Neural crest cell (in vitro differentiated cells): ENCODE data around the gene B4GALT7. TPM values are rescaled to one million over a fixed set of nuclear protein-coding genes. Genes with fewer than 3 reads are reported as not detected.

ENCODE experiments used
- DNase-seq: peaks from one replicate; pipeline ENCODE4 v3.0.0; 2021; ENCODE audit warnings: low read depth, mixed read lengths, low spot score
- H3K27ac Mint-ChIP-seq: one replicate; pipeline ENCODE4 v1.8.0; 2021; ENCODE audit warnings: mild to moderate bottlenecking, mixed read lengths; ENCODE audit not compliant: unreplicated experiment
- H3K27me3 Mint-ChIP-seq: 2 replicates; pipeline ENCODE4 v1.8.0; 2021; ENCODE audit warnings: low read depth, mild to moderate bottlenecking, mixed read lengths
- H3K36me3 Mint-ChIP-seq: 2 replicates; pipeline ENCODE4 v1.8.0; 2021; ENCODE audit warnings: low read depth, mild to moderate bottlenecking, mixed read lengths
- H3K4me1 Mint-ChIP-seq: 2 replicates; pipeline ENCODE4 v1.8.0; 2021; ENCODE audit warnings: mixed read lengths
- H3K4me3 Mint-ChIP-seq: one replicate; pipeline ENCODE4 v1.8.0; 2021; ENCODE audit warnings: mild to moderate bottlenecking, mixed read lengths
- H3K9me3 Mint-ChIP-seq: 2 replicates; pipeline ENCODE4 v1.8.0; 2021; ENCODE audit warnings: mixed read lengths
- total RNA-seq: library from RNA; stranded (reverse); gene quantifications from 2 replicates; pipeline ENCODE4 v1.2.1, GENCODE V29; 2021
- TF ChIP-seq, protein P1 (sequence below): fragments of 200-600 bp; sonication (generic); conservative IDR thresholded peaks from 2 replicates; pipeline ENCODE4 v1.5.0; 2021; ENCODE audit warnings: antibody characterized with exemption, mild to moderate bottlenecking

The B4GALT7 gene
- total RNA-seq, 1 donor from 2014 or later = 30.1 TPM

- H3K4me3 Mint-ChIP-seq = peak overlapping the region; percentile 52
- no peak for DNase-seq
- TF ChIP-seq, protein P1, sequence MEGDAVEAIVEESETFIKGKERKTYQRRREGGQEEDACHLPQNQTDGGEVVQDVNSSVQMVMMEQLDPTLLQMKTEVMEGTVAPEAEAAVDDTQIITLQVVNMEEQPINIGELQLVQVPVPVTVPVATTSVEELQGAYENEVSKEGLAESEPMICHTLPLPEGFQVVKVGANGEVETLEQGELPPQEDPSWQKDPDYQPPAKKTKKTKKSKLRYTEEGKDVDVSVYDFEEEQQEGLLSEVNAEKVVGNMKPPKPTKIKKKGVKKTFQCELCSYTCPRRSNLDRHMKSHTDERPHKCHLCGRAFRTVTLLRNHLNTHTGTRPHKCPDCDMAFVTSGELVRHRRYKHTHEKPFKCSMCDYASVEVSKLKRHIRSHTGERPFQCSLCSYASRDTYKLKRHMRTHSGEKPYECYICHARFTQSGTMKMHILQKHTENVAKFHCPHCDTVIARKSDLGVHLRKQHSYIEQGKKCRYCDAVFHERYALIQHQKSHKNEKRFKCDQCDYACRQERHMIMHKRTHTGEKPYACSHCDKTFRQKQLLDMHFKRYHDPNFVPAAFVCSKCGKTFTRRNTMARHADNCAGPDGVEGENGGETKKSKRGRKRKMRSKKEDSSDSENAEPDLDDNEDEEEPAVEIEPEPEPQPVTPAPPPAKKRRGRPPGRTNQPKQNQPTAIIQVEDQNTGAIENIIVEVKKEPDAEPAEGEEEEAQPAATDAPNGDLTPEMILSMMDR = no peak
- no peak overlapping the region for H3K27ac Mint-ChIP-seq
- no peaks in the 10 kb centered on the region for H3K36me3 Mint-ChIP-seq
- H3K9me3 Mint-ChIP-seq = no peaks in the 10 kb centered on the region
- peaks cover 59% of the 10 kb centered on the region for H3K27me3 Mint-ChIP-seq
- H3K4me1 Mint-ChIP-seq = peaks cover 16% of the 10 kb centered on the region
These were observed 9.5 kb upstream of the B4GALT7 start for GRCh38 chr5:177590406-177590805.

DNA sequence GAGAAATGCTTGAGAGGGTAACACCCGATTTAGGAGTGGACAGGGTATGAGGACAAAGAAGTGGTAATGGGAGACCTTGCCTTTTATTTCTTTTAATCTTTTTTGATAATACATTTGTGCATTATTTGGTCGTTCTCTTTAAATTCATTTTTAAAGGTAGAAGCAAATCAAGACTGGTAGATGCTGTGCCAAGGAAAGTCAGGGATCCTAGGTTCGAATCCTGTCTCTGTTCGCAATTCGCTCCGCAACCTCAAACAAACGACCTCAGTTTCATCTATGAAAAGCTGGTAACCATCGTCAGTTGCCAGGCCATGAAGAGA, 8.3 kb upstream of the B4GALT7 start:
- H3K9me3 Mint-ChIP-seq = no peaks in the 10 kb centered on the region
- peaks cover 49% of the 10 kb centered on the region for H3K27me3 Mint-ChIP-seq
- no peak overlapping the region for H3K27ac Mint-ChIP-seq
- peak overlapping the region; percentile 95 for H3K4me3 Mint-ChIP-seq
- TF ChIP-seq, protein P1 = no peak
- H3K4me1 Mint-ChIP-seq = peaks cover 16% of the 10 kb centered on the region
- H3K36me3 Mint-ChIP-seq = peaks cover 3% of the 10 kb centered on the region
- no peak for DNase-seq

DNA sequence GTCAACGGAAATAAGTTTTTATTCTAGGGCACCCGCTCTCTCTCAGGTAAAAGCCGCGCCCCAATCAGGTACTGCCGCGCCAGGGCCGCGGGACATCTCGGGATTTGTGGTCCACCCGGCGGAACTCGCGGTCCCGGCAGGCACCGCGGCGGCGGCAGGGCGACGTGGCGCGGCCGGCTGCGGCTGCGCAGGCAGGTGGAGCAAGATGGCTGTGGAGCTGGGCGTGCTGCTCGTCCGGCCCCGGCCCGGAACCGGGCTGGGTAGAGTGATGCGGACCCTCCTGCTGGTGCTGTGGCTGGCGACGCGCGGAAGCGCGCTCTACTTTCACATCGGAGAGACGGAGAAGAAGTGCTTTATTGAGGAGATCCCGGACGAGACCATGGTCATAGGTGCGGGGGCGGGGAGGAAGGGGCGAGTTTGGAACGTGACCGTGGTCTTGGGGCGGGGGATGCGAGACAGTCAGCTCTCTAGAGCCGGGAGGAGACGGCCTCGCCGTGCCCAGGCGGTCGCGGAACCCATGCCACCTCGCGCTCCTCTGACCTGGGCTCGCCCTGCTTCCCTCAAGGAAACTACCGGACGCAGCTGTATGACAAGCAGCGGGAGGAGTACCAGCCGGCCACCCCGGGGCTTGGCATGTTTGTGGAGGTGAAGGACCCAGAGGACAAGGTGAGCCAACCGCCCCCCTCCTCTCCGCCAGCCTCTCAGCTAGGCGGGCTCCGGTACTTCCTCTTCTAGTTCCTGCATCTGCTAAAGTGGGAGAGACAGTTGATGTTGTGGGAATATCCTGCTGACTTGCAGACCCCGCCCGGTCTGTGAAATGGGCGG, 7.7 kb upstream of the B4GALT7 start, which contains the start of gene TMED9:
TSS of gene TMED9 (plus strand) at position 194 of the 825 bp plus-strand sequence. CDS start at position 206, 12 bp downstream.
- Mint-ChIP-seq H3K4me1 (peaks cover 16% of the 10 kb centered on the region), H3K9me3 (no peaks in the 10 kb centered on the region), H3K27ac (peak within 1 kb of the TSS; percentile 97), H3K27me3 (peaks cover 45% of the 10 kb centered on the region), H3K4me3 (peak within 1 kb of the TSS; percentile 95), H3K36me3 (peaks cover 3% of the 10 kb centered on the region)
- peak; percentile 73 for DNase-seq
- TF ChIP-seq, protein P1 = no peak

- peaks cover 3% of the 10 kb centered on the region for H3K36me3 Mint-ChIP-seq
- H3K9me3 Mint-ChIP-seq = no peaks in the 10 kb centered on the region
- H3K27ac Mint-ChIP-seq = no peak overlapping the region
- peak overlapping the region; percentile 95 for H3K4me3 Mint-ChIP-seq
- H3K27me3 Mint-ChIP-seq = peaks cover 44% of the 10 kb centered on the region
- DNase-seq = no peak
- TF ChIP-seq, protein P1 = no peak
- peaks cover 16% of the 10 kb centered on the region for H3K4me1 Mint-ChIP-seq
These were observed 7.0 kb upstream of the B4GALT7 start for GRCh38 chr5:177592905-177593304.

GRCh38 chr5:177593511-177593910, 6.4 kb upstream of the B4GALT7 start:
- peaks cover 3% of the 10 kb centered on the region for H3K36me3 Mint-ChIP-seq
- TF ChIP-seq, protein P1 = no peak
- H3K27me3 Mint-ChIP-seq = peaks cover 42% of the 10 kb centered on the region
- peak overlapping the region; percentile 95 for H3K4me3 Mint-ChIP-seq
- H3K9me3 Mint-ChIP-seq = no peaks in the 10 kb centered on the region
- peaks cover 16% of the 10 kb centered on the region for H3K4me1 Mint-ChIP-seq
- H3K27ac Mint-ChIP-seq = no peak overlapping the region
- no peak for DNase-seq
